Fibroblast of lung (primary cell): ENCODE data around the gene STARD7.

Experiments used
- EZH2 ChIP-seq: IDR thresholded peaks from 2 replicates; pipeline ENCODE4 v1.5.1; 2012; ENCODE audit warnings: low read length, control low read depth, mild to moderate bottlenecking; ENCODE audit errors: missing control alignments
- TF ChIP-seq, protein P1 (sequence below), 2 donors: IDR thresholded peaks in 1 of 2; conservative IDR thresholded peaks in 1 of 2; 1 replicate in 1 of 2; 2 replicates in 1 of 2; pipeline ENCODE4 v1.5.1; 2011 to 2012; ENCODE audit warnings: low read length in 2 of 2, control low read depth in 1 of 2, inconsistent platforms in 1 of 2, low read depth in 1 of 2, mild to moderate bottlenecking in 1 of 2

DNA sequence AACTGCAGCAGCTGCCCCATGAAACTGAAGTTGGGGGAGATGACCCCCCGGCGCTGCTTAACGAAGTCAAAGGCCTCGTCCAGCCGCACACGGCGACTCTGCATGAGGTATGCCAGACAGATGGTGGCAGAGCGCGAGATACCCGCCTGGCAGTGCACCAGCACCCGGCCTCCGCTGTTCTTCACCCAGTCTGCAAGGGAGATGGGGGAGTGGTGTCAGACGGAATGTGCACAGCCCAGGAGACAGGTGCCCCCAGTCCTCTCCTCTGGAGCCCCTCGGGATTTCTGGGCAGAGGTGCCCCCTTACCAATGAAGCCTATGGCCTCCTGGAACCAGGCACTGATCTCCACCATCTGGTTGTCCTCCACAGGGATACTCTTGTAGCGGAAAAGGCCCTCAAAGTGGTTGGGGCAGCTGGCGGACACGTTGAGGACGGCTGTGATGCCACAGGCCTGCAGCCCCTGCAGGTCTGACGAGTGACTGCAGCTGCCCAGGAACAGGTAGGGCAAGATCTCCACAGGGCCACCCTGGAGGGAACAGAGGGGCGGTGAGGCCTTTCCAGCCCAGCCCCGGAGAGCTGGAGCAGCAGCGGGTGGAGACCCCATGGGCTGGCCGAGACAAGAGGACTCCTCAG lies 64.7 kb downstream of the STARD7 start:
- TF ChIP-seq, protein P1, sequence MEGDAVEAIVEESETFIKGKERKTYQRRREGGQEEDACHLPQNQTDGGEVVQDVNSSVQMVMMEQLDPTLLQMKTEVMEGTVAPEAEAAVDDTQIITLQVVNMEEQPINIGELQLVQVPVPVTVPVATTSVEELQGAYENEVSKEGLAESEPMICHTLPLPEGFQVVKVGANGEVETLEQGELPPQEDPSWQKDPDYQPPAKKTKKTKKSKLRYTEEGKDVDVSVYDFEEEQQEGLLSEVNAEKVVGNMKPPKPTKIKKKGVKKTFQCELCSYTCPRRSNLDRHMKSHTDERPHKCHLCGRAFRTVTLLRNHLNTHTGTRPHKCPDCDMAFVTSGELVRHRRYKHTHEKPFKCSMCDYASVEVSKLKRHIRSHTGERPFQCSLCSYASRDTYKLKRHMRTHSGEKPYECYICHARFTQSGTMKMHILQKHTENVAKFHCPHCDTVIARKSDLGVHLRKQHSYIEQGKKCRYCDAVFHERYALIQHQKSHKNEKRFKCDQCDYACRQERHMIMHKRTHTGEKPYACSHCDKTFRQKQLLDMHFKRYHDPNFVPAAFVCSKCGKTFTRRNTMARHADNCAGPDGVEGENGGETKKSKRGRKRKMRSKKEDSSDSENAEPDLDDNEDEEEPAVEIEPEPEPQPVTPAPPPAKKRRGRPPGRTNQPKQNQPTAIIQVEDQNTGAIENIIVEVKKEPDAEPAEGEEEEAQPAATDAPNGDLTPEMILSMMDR (conservative IDR thresholded peaks at IDR 0.05 in 1 of 2, IDR thresholded peaks at IDR 0.05 in 1 of 2; ENCODE audit: low read depth in 1 of 2, low read length in 2 of 2) = no peak
- TF ChIP-seq EZH2 = no peak
